GM20000 (cell line): ENCODE results near the gene RPS6KC1.

Experiments
- DNase-seq: peaks from one replicate; pipeline ENCODE4 v3.0.0; 2012; ENCODE audit warnings: low spot score
- TF ChIP-seq, protein P1 (sequence below): IDR thresholded peaks from 2 replicates; pipeline ENCODE4 v1.5.1; 2012; ENCODE audit warnings: mild to moderate bottlenecking, control low read depth; ENCODE audit errors: extremely low read depth, missing control alignments

Gene RPS6KC1

DNA sequence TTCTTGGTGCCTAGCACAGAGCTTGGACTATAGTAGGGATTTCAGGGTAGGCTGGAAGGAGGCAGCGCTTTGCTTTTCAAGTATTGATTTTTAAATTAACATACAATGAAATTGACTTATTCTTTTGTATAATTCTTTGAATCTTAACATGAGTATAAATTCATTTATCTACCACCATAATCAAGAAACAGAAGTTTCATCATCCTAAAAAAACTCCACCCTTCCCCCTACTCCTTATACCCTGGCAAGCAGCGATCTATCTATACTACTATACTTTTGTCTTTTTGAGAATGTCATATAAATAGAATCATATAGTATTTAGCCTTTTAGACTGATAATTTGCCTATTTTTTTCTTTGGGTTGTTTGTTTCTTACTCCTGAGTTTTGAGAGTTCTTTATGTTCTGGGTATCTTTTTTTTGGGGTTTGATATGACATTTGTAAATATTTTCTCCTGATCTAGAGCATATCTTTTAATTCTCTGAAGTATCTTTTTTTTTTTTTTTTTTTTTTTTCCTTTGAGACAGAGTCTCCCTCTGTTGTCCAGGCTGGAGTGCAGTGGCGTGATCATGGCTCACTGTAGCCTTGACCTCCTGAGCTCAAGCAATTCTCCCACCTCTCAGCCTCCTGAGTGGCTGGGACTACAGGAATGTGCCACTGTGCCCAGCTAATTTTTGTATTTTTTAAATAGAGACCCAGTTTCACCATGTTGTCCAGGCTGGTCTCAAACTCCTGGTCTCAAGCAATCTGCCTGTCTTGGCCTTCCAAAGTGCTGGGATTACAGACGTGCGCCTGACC, 6.4 kb downstream of the RPS6KC1 start:
- DNase-seq: no peak
- TF ChIP-seq, protein P1, sequence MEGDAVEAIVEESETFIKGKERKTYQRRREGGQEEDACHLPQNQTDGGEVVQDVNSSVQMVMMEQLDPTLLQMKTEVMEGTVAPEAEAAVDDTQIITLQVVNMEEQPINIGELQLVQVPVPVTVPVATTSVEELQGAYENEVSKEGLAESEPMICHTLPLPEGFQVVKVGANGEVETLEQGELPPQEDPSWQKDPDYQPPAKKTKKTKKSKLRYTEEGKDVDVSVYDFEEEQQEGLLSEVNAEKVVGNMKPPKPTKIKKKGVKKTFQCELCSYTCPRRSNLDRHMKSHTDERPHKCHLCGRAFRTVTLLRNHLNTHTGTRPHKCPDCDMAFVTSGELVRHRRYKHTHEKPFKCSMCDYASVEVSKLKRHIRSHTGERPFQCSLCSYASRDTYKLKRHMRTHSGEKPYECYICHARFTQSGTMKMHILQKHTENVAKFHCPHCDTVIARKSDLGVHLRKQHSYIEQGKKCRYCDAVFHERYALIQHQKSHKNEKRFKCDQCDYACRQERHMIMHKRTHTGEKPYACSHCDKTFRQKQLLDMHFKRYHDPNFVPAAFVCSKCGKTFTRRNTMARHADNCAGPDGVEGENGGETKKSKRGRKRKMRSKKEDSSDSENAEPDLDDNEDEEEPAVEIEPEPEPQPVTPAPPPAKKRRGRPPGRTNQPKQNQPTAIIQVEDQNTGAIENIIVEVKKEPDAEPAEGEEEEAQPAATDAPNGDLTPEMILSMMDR: no peak

DNA sequence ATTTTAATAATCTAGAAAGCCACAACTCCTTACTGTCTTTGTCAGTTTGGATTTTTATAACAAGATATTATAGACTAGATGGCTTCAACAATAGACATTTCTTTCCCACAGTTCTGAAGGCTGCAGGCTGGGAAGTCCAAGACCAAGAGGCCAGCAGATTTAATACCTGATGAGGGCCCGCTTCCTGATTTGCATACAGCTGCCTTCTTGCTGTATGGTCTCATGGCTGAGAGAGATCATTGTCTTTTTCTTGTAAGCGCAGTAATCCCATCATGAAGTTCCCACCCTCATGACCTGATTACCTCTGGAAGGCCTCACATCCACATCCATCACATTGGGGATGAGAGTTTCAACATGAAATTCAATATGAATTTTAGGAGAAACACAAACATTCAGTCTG, 9.8 kb downstream of the RPS6KC1 start:
- TF ChIP-seq, protein P1: no peak
- DNase-seq: no peak

- no peak for DNase-seq
- TF ChIP-seq, protein P1: no peak
Observed at GRCh38 chr1:213061263-213061662, 10.2 kb downstream of the RPS6KC1 start.

GRCh38 chr1:213065800-213066199, 14.8 kb downstream of the RPS6KC1 start:
- TF ChIP-seq, protein P1: no peak
- DNase-seq: no peak

- no peak for DNase-seq
- TF ChIP-seq, protein P1: no peak
Observed at GRCh38 chr1:213066363-213066762, 15.3 kb downstream of the RPS6KC1 start.

DNA sequence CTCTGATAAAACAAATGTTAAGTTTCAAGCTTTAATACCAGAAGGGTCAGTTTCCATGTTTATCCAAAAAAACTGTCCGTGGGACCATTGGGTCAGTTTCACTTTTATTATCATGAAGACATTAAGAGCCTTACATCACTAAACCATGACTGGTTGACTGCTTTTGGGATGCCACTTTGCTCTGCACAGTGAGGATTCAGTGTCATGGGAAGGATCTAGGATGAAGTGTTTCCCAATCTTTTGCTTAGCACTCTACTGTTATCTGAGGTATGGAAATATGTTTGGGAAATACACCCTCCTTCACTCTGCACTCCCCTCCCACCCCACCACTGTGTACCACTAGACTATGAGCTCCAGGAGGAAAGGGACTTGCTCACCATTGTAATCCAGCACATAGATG, 16.3 kb downstream of the RPS6KC1 start:
- TF ChIP-seq, protein P1: no peak
- no peak for DNase-seq

DNA sequence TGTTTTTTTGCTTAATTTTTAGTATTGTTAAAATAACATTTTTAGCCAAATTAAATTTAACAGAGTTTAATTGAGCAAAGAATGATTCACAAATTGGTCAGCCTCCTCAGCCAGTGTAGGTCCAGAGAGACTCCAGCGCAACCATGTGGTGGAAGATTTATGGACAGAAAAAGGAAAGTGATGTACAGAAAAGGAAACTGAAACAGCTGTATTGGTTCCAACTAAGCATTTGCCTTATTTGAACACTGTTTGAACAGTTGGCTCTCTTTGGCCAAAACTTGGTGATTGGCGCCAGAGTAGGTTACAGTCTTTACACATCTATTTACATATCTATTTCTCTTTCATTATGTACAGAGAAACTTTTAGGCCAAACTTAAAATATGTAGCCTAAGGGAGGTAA, 19.4 kb downstream of the RPS6KC1 start:
- DNase-seq: peak; percentile 49

More for the DNA sequence above, 19.4 kb downstream of the RPS6KC1 start:
- TF ChIP-seq, protein P1: no peak
